Panc1 (cell line): ENCODE measurements around the gene PSMD13. TPM values are rescaled to one million over a fixed set of nuclear protein-coding genes. Genes with fewer than 3 reads are reported as not detected.

ENCODE experiments used
- ATAC-seq: fragments of 200-7000 bp; cut with Tn5 transposase; 2 replicates; pipeline ENCODE4 v1.9.1; 2020; ENCODE audit warnings: mild to moderate bottlenecking, moderate library complexity
- BruUV-seq: library from RNA; stranded (reverse); fragments of 400-500 nt; replicated peaks from 2 replicates; lab custom pipeline; 2021; lab: Mats Ljungman, UMichigan
- CTCF ChIA-PET: fragments of 300-600 bp; sonication (Branson Sonifier 250); formaldehyde crosslinking; loops from one replicate; lab custom pipeline; 2022; ENCODE audit warnings: antibody characterized with exemption; lab: Charles Lee
- POLR2A ChIA-PET: fragments of 300-600 bp; sonication (Branson Sonifier 250); formaldehyde crosslinking; loops from one replicate; lab custom pipeline; 2022; ENCODE audit warnings: antibody characterized with exemption; lab: Charles Lee
- DNase-seq: peaks from one replicate; pipeline ENCODE4 v3.0.0-alpha.2; 2010; ENCODE audit warnings: low read depth, low spot score
- H3K27ac ChIP-seq: 2 replicates; pipeline ENCODE4 v1.5.1; 2011; ENCODE audit warnings: mild to moderate bottlenecking, low read length, inconsistent platforms
- H3K27me3 ChIP-seq: fragments of 200-500 bp; sonication (Bioruptor generic); 2 replicates; pipeline ENCODE4 v1.6.0; 2014; ENCODE audit warnings: low read length, inconsistent platforms; ENCODE audit not compliant: control insufficient read depth, insufficient read depth
- H3K36me3 ChIP-seq: fragments of 200-500 bp; sonication (Bioruptor generic); 2 replicates; pipeline ENCODE4 v1.5.1; 2014; ENCODE audit warnings: inconsistent platforms, mild to moderate bottlenecking, low read length, moderate library complexity; ENCODE audit not compliant: control insufficient read depth, insufficient read depth
- H3K4me1 ChIP-seq: 2 replicates; pipeline ENCODE4 v1.5.1; 2011; ENCODE audit warnings: inconsistent platforms, mild to moderate bottlenecking, low read length, moderate library complexity; ENCODE audit not compliant: control insufficient read depth, insufficient read depth
- H3K4me3 ChIP-seq, 2 experiments: 2 replicates each; pipeline ENCODE4 v1.5.1; 2011 to 2012; ENCODE audit warnings: low read depth in 2 of 2, low read length in 2 of 2, mild to moderate bottlenecking in 2 of 2, inconsistent platforms in 1 of 2, moderate library complexity in 1 of 2
- H3K9me3 ChIP-seq: fragments of 200-500 bp; sonication (Bioruptor generic); 2 replicates; pipeline ENCODE4 v1.5.1; 2014; ENCODE audit warnings: low read depth, mild to moderate bottlenecking, inconsistent platforms, low read length, moderate library complexity; ENCODE audit not compliant: control insufficient read depth, insufficient read depth
- POLR2AphosphoS5 ChIP-seq: IDR thresholded peaks from 2 replicates; pipeline ENCODE4 v1.6.1; 2012; ENCODE audit warnings: mild to moderate bottlenecking, low read depth, low read length, moderate library complexity
- SIN3A ChIP-seq: IDR thresholded peaks from 2 replicates; pipeline ENCODE4 v1.6.1; 2012; ENCODE audit warnings: low read depth, mild to moderate bottlenecking, low read length, moderate library complexity, borderline replicate concordance; ENCODE audit not compliant: insufficient read depth
- TCF7L2 ChIP-seq: IDR thresholded peaks from 2 replicates; pipeline ENCODE4 v1.6.1; 2011; ENCODE audit warnings: mild to moderate bottlenecking, low read depth, low read length, inconsistent platforms
- in situ Hi-C: cut with HindIII; loops from 2 replicates; pipeline ENCODE4 v1.10.0; 2016; ENCODE audit warnings: low sequenced_read_pairs, low pct_unique_long_range_greater_than_20kb
- intact Hi-C: fragments of 100-400 bp; cut with micrococcal nuclease; formaldehyde crosslinking; loops from one replicate; pipeline ENCODE4 v1.10.0; 2022; ENCODE audit not compliant: unreplicated experiment
- total RNA-seq: library from RNA; stranded (reverse); gene quantifications from one replicate; pipeline ENCODE4 v1.2.1, GENCODE V29; 2021; ENCODE audit not compliant: unreplicated experiment
- TF ChIP-seq, protein P1 (sequence below), 2 experiments: IDR thresholded peaks; 2 replicates each; pipeline ENCODE4 v1.6.1; 2011 to 2012; ENCODE audit warnings: low read depth in 2 of 2, control low read depth in 1 of 2, low read length in 1 of 2, mild to moderate bottlenecking in 1 of 2, moderate library complexity in 1 of 2; ENCODE audit not compliant: insufficient read depth in 1 of 2
- TF ChIP-seq, protein P2 (sequence below): fragments of 450-650 bp; IDR thresholded peaks from 2 replicates; pipeline ENCODE4 v1.5.1; 2017; ENCODE audit warnings: mild to moderate bottlenecking

The PSMD13 gene
- total RNA-seq, 1 experiment from 2014 or later: 271 TPM

DNA sequence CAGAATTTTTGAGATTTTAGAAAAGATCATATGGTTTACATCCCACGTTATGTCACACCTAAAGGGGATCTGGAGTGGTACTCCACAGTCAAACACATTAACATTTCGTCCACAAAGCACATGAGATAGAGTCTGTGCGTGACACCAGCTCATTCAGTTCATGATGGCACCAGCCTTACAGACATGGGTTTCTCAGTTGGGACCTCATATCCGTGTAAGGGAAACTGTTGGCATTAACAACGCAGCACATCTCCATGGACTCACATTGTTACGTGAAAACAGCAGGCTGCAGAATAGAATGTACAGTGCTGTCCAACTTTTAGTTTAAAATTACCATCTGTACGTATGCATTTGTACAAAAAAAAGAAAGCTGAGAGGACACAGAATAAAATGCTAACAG, 15.2 kb upstream of the PSMD13 start:
- no TSS peak for BruUV-seq
- intact Hi-C loops (no loop called here), in situ Hi-C loops (no loop called here)
- H3K9me3 ChIP-seq: no peaks in the 10 kb centered on the region
- ATAC-seq (no peak), DNase-seq (no peak)
- CTCF ChIA-PET: interaction anchor here (0.5 kb wide), 1 partner anchor 226 kb away, joined by 3 read pairs; no protein-coding TSS in a partner anchor
- H3K27me3 ChIP-seq: no peaks in the 10 kb centered on the region
- POLR2A ChIA-PET: no interaction called here
- H3K4me1 ChIP-seq: no peaks in the 10 kb centered on the region; the same call in 1 of the 2 replicates
- H3K4me3 ChIP-seq: no peak overlapping the region
- no peaks in the 10 kb centered on the region for H3K36me3 ChIP-seq
- no peak overlapping the region for H3K27ac ChIP-seq
- TF ChIP-seq, protein P1, sequence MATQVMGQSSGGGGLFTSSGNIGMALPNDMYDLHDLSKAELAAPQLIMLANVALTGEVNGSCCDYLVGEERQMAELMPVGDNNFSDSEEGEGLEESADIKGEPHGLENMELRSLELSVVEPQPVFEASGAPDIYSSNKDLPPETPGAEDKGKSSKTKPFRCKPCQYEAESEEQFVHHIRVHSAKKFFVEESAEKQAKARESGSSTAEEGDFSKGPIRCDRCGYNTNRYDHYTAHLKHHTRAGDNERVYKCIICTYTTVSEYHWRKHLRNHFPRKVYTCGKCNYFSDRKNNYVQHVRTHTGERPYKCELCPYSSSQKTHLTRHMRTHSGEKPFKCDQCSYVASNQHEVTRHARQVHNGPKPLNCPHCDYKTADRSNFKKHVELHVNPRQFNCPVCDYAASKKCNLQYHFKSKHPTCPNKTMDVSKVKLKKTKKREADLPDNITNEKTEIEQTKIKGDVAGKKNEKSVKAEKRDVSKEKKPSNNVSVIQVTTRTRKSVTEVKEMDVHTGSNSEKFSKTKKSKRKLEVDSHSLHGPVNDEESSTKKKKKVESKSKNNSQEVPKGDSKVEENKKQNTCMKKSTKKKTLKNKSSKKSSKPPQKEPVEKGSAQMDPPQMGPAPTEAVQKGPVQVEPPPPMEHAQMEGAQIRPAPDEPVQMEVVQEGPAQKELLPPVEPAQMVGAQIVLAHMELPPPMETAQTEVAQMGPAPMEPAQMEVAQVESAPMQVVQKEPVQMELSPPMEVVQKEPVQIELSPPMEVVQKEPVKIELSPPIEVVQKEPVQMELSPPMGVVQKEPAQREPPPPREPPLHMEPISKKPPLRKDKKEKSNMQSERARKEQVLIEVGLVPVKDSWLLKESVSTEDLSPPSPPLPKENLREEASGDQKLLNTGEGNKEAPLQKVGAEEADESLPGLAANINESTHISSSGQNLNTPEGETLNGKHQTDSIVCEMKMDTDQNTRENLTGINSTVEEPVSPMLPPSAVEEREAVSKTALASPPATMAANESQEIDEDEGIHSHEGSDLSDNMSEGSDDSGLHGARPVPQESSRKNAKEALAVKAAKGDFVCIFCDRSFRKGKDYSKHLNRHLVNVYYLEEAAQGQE (IDR thresholded peaks at IDR 0.05; ENCODE audit: insufficient read depth in 1 of 2, low read depth in 2 of 2, low read length in 1 of 2): no peak
- no peak for TF ChIP-seq POLR2AphosphoS5
- TF ChIP-seq TCF7L2: no peak
- no peak for TF ChIP-seq SIN3A
- TF ChIP-seq, protein P2, sequence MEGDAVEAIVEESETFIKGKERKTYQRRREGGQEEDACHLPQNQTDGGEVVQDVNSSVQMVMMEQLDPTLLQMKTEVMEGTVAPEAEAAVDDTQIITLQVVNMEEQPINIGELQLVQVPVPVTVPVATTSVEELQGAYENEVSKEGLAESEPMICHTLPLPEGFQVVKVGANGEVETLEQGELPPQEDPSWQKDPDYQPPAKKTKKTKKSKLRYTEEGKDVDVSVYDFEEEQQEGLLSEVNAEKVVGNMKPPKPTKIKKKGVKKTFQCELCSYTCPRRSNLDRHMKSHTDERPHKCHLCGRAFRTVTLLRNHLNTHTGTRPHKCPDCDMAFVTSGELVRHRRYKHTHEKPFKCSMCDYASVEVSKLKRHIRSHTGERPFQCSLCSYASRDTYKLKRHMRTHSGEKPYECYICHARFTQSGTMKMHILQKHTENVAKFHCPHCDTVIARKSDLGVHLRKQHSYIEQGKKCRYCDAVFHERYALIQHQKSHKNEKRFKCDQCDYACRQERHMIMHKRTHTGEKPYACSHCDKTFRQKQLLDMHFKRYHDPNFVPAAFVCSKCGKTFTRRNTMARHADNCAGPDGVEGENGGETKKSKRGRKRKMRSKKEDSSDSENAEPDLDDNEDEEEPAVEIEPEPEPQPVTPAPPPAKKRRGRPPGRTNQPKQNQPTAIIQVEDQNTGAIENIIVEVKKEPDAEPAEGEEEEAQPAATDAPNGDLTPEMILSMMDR: no peak

DNA sequence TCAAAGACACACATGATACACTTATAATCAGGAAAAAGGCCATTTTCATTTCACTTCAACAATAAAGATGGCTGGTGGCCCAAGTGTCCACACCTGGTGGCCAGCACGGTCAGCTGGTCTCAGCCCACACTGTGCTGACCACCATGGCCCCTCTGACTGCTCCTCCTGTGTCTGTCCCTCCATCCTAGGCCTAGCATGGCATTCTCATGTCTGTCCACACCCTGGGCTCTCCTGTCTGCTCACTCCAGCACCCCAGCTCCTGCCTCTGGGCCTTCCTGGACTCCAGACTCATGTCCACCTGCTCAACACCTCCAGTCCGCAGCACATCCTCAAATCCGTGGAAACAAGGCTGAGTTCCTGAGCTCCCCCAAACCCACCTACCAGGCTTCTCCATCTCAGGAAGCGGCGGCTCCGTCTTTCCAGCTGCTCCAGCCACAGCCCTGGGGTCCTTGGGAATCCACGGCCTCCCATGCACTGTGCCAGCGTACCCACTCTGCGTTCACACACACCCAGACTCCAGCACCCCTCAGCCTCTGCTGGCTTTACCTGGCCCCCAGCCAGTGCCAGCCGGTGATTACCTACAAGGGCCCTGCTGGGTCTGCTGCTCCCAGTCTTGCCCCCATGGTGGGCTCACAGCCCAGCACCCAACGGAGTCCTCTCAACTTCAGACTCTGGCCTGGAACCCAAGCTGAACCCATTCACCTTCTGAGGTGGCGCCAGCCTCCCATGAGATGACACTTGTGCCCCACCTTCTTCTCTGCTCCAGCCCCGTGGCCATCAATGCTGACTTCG, 14.6 kb upstream of the PSMD13 start:
- Histone ChIP-seq H3K27me3 (no peaks in the 10 kb centered on the region), H3K4me3 (no peak overlapping the region), H3K9me3 (no peaks in the 10 kb centered on the region), H3K4me1 (no peaks in the 10 kb centered on the region), H3K36me3 (no peaks in the 10 kb centered on the region), H3K27ac (no peak overlapping the region)
- no TSS peak for BruUV-seq
- ATAC-seq (0 out of 2 replicates have a peak, but pooled peaks have one; percentile 16), DNase-seq (no peak)
- intact Hi-C loops (no loop called here), in situ Hi-C loops (no loop called here)
- TF ChIP-seq POLR2AphosphoS5 (no peak), TCF7L2 (no peak), SIN3A (no peak)
- TF ChIP-seq, protein P1 (IDR thresholded peaks at IDR 0.05; ENCODE audit: insufficient read depth in 1 of 2, low read depth in 2 of 2, low read length in 1 of 2): no peak
- TF ChIP-seq, protein P2: no peak
- POLR2A ChIA-PET: no interaction called here
- CTCF ChIA-PET: interaction anchor here (0.5 kb wide), 1 partner anchor 225 kb away, joined by 3 read pairs; no protein-coding TSS in a partner anchor
